Activated CD8-positive, alpha-beta memory T cell treated with anti-CD3 and anti-CD28 coated beads, Interleukin-2, amount 50 U/mL, for 48 hours (primary cell): ENCODE measurements around the gene NUP153.
"Not testable (repeated sequence)": the region's sequence is repeated elsewhere in the genome, so short reads cannot be mapped to it uniquely, and the experiment has no call there.

Experiments used
- DNase-seq: peaks from one replicate; pipeline ENCODE4 v3.0.0-alpha.2; 2020

Gene NUP153

DNA sequence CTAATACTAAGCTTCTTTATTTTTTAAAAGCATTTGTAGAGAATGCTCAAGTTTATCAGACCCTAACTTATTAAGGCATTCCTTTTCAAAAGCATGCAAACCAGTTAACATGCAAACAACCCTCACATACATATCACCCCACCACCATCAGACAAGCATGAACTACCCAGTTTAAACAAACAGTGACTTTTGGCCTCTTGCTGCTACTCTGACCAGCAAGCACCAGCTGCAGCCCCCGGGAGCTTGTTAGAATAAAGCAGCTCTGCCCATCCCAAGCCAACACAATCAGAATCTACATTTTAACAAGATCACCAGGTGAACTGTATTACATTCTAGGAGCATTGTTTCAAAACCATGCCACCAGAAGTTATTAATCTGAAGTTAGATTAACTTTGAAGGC is 5.9 kb upstream of the NUP153 start:
- no peak for DNase-seq

DNA sequence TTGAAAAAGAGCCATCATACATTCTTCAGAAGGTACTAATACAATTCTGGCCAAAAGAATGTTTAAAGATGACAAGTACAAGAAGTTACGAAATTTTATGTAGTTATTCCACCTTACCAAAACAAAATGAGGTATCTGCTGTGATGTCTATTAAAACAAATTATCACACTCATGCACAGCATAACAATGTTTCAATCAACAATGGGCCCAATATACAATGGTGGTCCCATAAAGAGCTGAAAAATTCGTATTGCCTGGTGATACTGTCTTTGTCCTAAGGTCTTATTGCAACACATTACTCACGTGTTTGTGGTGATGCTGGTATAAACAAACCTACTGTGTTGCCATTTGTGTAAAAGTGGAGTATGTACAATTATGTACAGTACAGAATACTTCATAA is 3.6 kb upstream of the NUP153 start:
- DNase-seq: no peak

DNA sequence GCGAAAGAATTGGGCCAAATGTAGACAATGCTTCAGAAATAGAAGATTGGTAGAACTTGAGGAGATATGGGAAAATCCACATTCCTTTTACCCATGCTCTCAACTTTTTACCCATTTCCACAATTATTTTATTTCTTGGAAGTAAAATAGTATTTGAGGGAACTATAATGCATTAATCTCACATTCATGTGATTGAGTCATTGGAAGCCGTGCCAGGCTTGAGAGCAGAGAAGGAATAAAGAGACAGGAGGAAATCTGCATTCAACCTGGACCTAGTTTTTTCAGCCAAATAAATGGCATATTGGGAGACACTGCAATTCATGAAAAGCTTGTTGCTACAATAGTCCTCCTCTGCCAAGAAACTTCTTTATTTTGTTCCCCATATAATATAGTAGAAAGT is 2.8 kb upstream of the NUP153 start:
- no peak for DNase-seq

DNA sequence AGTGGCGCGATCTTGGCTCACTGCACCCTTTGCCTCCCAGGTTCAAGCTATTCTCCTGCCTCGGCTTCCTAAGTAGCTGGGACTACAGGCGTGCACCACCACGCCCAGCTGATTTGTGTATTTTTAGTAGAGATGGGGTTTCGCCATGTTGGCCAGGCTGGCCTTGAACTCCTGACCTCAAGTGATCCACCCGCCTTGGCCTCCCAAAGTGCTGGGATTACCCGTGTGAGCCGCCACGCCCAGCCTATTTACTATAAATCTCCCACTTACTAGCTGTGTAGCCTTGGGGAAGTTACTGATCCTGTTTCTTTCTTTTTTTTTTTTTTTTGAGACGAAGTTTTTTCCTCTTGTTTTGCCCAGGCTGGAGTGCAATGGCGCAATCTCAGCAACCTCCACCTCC is 1.3 kb upstream of the NUP153 start:
- DNase-seq: not testable (repeated sequence)

DNA sequence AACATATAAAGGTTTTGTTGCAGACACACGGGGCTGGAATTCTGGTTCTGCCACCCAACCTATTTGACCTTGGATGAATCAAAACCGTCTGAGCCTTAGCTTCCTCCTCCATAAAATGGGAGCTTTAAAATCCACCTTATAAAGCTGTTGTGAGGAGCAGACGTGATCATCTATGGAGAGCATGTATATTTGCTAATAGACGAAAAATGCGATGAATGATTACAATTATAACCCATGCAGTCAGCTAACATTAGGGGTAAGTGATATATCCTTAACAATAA is 586 bp upstream of the NUP153 start:
- DNase-seq: no peak

DNA sequence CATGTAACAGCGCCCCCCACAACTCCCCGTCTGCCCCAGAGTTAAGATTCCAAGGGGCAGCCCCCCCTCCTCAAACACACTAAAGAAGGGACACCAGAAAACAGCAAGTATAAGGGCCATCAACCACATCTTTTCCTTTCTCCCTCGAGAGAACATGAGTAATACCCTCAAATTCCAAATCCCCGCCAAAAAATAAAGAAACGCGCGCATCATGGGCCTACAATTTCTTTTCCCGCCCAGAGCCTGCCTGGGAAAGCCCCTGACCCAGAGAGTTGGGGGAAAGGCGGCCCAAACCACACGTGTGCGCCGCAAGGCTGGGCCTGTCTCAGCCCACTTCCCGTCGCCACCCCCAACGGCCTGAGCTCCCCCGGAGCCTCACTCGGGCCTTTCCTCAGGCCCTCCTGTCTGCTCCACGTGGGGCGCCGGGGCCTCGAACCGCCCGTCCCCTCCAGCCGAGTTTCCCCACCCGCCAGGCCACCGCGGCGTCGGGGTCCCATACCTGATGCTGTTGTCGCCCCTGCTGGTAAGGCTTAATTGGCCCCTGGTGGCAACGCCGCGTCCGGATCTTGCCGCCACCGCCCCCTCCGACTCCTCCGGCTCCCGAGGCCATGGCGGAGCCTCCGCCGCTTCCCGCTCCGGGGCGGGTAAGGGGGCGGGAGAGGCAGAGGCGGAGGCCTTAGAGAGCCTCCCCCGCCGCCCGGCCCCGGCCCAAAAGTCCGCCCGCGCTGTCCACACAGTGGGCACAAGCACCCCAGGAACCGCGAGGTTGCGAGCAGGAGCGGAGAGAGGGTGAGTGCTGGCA is 746 bp downstream of the NUP153 start:
- peak; percentile 92 for DNase-seq

DNA sequence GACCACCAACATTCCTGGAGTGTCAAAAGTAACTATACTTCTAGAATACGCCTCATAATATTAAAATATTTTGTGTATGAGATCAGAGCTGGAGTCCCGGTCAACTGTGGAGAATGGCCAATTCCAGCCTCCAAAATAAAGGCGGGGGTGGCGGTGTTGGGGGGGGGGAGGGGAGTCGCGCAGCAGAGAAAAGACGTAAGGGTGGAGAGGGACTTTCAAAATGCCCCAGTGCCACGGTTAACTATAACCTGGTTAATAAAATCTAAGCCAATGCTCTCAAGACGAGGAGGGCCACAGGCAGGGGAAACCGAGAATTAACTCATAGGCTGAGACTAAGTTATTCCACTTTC is 1.3 kb downstream of the NUP153 start:
- DNase-seq: no peak

DNA sequence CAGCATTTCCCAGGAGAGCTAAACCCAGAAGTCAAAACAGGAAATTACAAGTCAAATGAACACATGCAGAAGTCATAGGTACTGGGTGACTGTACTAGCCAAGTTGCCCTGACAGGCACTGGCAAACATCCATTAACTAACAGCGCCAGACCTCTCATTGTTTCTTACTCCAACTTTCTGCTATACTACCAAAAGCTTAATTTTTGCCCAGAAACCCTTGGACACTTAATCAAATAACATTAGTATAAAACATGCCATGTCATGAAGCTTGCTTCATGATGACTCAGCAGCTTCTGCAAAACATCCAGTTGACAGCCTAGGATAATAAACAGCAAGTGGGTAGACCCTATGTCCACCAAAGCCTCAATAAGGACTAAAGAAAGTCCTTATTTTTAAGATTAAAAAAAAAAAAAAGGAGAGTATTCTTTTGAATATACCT is 3.5 kb downstream of the NUP153 start:
- no peak for DNase-seq

DNA sequence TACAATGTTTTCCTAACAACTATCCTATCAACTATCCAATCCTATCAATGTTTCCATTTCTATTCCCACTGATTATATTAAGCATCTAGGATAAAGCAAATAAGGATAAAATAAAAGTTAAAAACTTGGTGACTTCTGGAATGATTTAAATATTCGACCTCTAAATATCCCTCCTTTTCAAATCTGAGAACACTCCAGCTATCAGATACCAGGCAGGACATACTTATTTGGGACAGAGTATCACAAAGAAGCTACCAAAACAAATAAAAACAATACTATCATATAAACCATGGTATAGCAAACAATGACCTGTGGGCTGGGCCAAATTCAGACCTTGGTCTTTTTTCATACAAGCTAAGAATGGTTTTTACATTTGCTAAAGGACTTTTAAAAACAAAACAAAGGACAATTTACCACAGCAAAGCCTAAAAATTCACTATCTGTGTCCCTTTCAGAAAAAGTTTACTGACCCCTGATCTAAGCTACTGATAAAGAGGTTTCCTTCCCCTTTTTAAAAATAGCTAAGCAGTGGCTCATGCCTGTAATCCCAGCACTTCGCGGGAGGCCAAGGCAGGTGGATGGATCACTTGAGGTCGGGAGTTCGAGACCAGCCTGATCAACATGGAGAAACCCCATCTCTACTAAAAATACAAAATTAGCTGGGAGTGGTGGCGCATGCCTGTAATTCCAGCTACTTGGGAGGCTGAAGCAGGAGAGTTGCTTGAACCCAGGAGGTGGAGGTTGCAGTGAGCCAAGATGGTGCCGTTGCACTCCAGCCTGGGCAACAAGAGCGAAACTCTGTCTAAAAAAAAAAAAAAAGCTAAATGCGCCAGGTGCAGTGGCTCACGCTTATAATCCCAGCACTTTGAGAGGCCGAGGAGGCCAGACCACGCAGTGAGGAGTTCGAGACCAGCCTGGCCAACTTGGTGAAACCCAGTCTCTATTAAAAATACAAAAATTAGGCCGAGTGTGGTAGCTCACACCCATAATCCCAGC is 6.0 kb downstream of the NUP153 start:
- no peak for DNase-seq

DNA sequence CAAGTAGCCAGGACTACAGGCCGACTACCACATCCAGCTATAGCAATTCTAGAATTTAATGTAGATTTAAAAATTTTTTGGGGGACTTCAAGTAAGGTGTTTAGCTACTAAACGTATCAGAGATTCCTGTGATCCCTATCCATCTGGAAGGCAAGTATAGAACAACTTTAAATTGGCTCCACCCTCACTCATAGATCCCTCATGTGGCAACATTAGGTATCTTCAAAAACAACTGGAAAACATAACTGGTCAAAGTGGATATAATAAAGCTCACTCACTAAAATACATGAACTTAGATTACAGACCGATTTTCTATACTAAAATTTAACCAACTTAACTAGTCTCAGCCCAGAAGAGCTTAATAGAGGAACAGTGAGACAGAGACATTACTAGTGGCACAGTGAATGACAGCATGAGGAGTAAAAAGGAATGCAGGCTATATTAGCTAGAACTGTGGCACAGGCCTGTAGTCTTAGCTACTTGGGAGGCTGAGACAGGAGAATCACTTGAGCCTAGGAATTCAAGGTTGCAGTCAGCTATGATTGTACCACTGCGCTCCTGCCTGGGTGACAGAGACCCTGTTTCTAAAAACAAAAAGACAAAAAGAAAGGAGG is 14.7 kb downstream of the NUP153 start:
- no peak for DNase-seq

DNA sequence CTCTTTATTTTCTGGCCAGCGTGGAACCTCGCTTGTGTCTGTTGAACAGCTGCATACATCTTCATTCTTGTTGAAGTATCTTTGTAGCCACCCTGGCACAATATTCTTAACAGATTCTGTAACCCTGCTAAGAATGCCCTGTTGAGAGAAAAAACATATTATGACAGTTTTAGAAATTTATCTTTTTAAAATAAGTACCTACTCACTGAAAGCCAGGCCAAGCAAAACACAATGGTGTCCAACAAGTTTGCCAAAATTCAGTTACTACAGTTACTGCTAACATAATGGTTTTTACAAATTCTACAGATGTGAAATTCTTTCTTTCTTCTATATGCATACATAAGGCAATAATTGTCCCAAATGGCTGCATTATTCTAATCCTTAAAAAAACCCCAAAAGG is 18.2 kb downstream of the NUP153 start:
- no peak for DNase-seq

DNA sequence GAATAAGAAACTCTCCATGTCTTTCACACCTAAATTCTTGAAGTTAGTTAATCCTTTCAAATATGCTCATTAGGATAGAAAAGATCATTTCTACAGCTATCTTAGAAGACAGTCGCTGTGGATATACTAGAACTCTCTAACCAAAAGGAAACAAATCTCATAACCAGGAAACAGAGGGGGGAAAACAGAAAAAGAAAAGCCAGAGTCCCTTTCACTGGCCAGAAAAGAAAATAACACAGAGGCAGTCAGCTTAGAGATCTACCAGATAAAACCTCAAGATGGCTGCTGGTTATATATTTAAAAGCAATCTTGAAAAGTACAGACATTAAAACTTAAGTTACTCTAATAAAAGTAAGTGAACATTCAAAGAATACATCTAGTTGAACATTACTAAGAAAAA is 19.6 kb downstream of the NUP153 start:
- no peak for DNase-seq

DNA sequence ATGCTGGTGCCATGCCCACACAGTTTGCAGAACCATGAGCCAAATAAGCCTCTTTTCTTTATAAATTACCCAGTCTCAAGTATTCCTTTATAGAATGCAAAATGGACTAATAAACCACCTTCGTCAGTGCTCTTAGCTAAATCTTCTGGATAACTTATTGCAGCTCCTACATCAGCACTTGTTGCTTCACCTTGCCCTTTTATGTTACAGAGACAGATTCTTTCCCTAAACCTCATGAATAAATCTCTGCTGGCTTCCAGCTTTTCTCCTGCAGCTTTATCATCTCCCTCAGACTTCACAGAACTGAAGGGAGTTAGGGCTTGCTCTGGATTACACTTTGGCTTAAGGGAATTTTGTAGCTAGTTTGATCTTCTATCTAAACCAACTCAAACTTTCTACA is 22.6 kb downstream of the NUP153 start:
- DNase-seq: no peak

DNA sequence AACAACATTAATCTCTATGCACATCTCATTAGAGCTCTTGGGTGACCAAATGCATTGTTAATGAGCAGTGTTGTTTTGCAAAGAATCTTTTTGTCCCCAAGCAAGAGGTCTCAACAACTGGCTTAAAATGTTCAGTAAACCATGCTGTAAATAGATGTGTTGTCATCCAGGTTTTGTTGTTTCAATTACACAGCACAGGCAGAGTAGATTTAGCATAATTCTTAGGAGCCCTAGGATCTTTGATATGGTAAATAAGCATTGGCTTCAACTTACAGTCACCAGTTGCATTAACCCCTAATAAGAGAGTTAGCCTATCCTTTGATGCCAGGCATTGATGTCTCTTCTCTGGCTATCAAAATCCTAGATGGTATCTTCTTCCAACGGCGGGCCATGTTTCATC is 23.3 kb downstream of the NUP153 start:
- no peak for DNase-seq

DNA sequence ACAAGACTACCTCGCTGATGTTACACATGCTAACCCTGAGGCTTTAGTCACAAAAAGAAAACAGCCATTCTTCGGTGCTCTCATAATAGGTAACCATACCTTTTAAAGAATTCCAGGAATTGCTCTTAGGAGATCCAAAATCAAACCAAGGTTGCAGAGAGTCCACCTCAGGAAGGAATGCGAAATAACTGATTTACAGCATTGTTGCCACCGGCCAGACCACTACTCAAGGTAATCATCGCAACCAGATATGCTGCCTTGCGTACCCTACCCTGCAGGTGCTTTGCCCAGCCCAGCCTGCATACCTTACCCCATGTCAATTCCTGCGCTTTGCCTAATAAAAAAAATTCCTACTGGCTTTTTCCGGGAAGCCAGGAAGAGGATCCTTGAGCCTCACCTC is 27.0 kb downstream of the NUP153 start:
- no peak for DNase-seq

DNA sequence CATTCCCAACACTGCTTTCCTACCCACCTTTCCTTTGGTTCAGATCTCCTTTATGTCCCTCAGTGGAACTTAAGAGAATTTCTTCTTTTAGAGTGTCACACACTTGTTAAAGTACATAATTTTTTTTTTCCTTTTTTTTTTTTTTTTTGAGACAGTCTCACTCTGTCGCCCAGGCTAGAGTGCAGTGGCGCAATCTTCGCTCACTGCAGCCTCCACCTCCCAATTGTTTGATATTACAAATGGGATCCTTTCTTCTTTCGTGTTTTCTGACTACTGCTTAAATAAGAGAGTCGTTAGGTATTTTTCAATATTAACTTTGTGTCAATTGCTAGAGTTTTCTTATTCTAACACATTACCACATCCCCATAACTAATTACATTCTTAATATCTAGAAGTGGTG is 29.1 kb downstream of the NUP153 start:
- no peak for DNase-seq

DNA sequence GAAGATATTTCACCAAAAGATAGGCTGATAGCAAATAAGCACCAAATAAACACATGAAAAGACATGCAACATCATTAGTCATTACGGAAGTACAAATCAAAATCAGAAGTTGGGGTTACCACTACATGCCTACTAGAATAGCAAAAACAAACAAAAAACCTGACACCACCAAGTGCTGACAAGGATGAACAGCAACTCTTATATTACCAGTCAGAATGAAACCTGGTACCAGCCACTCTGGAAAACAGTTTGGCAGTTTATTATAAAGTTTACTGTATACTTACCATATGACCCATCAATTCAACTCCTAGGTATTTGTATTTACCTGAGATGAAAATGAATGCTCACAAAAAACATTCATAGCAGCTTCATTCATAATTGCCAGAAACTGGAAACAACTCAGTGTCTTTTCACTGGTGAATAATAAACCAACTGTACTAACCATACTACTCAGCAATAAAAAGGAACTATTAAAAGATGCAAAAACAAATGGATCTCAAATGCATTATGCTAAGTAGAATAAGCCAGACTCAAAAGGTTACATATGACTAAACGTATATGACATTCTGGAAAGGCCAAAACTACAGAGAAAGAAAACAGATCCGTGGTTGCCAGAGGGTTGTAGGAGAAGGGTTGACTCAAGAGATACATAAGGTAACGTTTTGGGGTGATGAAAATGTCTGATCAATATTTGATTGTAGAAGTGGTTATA is 33.0 kb downstream of the NUP153 start:
- no peak for DNase-seq

DNA sequence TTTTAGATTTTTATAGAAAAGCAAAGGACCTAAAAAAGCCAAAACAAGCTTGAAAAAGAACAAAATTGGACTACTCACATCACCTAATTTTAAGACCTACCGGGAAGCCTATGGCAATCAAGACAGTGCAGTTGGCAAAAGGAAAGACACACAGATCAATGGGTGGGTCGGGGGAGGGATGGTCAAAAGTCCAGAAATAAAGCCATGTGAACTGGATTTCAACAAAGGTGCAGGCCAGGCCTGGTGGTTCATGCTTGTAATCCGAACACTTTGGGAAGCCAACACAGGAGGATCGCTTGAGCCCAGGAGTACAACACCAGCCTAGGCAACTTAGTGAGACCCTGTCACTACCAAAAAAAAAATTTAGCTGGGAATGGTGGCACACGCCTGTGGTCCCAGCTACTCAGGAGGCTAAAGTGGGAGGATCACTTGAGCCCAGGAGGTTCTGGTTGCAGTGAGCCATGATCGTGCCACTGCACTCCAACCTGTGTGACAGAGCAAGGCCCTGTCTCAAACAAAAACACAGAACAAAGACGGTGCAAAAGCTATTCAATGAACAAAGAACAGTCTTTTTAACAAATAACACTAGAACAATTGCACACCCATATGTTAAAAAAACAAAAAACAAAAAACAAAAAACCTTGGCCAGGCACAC is 34.5 kb downstream of the NUP153 start:
- DNase-seq: no peak

DNA sequence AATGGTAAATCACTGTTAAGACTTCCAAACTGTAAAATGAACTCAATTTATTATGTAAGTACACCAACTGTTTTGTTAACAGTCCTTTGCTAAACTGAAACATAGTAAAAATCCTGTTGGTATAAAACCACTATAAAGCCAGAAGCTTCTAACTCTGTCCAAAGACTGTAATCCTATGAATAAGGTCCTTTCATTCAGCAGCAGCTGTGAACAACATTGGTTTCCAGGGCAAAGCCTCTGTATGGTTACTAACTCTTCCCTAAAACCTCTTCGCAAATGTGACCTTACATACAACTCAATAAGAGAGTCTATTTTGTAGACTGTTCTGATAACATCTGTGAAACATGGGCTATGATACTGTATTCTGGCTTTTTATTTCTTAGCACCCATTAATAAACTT is 40.1 kb downstream of the NUP153 start:
- no peak for DNase-seq

DNA sequence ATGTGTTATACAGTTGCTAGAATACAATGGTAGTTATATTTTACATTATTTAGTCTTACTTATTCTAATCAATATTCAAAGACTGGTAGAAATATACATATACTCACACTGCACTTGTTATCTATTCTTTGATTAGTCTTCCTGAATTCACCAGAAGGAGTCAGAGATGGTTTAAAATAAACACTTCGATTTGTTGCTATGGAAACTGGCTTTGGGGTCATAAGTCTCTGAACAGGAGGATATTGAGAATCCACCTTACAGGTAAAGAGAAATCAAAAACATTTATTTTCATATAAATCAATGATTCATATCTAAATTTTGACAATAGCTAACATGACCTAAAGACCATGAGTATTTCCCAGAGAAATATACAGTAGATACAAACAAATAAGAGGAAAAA is 41.6 kb downstream of the NUP153 start:
- DNase-seq: no peak

DNA sequence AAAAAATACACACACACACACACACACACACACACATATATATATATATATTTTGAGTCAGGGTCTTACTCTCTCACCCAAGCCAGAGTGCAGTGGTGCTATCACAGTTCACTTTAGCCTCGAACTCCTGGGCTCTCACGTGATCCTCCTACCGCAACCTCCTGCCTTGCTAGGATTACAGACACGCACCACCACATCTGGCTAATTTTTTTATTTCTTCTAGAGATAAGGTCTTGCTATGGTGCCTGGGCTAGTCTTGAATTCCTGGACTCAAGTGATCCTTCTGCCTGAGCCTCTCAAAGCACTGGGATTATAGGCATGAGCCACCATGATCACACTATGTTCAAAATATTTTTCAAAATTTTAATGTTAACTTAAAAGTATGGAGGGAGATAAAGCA is 43.5 kb downstream of the NUP153 start:
- no peak for DNase-seq

DNA sequence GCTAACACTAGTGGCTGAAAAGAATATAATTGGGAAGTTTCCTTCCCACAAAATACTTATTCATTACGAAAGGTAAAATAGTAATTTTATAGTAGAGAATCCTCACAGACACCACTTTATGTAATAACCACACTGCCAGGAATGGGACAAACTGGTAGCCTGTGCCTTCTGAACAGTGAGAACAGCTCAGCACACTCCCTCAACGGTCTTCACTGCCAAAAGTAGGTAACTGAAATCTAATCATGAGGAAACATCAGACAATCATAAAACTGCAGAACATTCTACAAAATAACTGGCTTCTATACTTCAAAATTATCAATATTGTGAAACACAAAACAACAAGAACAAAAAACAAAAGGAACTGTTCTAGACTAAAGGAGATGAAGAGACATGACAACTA is 44.1 kb downstream of the NUP153 start:
- DNase-seq: no peak

DNA sequence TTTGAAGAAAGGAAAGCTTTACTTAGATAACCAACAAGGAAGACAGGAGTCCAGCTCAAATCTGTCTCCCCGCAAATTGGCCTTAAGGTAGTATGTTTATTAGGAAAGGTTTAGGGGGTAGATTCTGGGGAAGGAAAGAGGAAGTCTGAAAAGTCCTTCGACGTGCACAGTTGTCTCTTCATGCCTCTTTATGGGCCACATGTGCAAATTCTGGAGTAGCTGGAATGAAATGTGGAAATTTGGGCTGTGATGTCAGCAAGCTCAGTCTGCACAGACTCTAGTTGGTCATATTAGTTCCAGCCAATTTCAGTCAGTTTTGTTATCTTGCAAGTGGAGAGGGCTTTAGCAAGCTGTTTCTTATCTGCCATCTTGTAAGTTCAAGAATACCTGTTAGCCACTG is 50.1 kb downstream of the NUP153 start:
- DNase-seq: no peak
